Neural cell (in vitro differentiated cells): ENCODE data around the gene TMEM9. TPM values are rescaled to one million over a fixed set of nuclear protein-coding genes. Genes with fewer than 3 reads are reported as not detected.

Experiments
- H2AFZ ChIP-seq: fragments of 200-600, 300-800 bp; sonication (generic), shearing (Covaris generic); 2 replicates; pipeline ENCODE4 v1.6.0; 2014; ENCODE audit warnings: low read depth, mild to moderate bottlenecking, antibody characterized with exemption, low read length, moderate library complexity
- H3F3A ChIP-seq: fragments of 200-600 bp; shearing (Covaris generic); 2 replicates; pipeline ENCODE4 v1.6.1; 2016; ENCODE audit warnings: mild to moderate bottlenecking, moderate library complexity, mixed read lengths, antibody characterized with exemption, low read length; ENCODE audit not compliant: insufficient read depth, poor library complexity, severe bottlenecking
- H3K27ac ChIP-seq: fragments of 200-600, 300-800 bp; sonication (generic), shearing (Covaris generic); 2 replicates; pipeline ENCODE4 v1.5.1; 2014; ENCODE audit warnings: mild to moderate bottlenecking, low read length, moderate library complexity
- H3K27me3 ChIP-seq: fragments of 300-800, 200-600 bp; sonication (generic), shearing (Covaris generic); 2 replicates; pipeline ENCODE4 v1.6.0; 2014; ENCODE audit warnings: mild to moderate bottlenecking, low read depth, low read length, moderate library complexity; ENCODE audit not compliant: insufficient read depth
- H3K36me3 ChIP-seq: fragments of 300-800, 200-600 bp; sonication (generic), shearing (Covaris generic); 2 replicates; pipeline ENCODE4 v1.5.1; 2014; ENCODE audit warnings: mild to moderate bottlenecking, antibody characterized with exemption, low read length, moderate library complexity; ENCODE audit not compliant: insufficient read depth
- H3K4me2 ChIP-seq: fragments of 300-800, 200-600 bp; sonication (generic), shearing (Covaris generic); 2 replicates; pipeline ENCODE4 v1.6.0; 2014; ENCODE audit warnings: mild to moderate bottlenecking, low read length
- H3K4me3 ChIP-seq: fragments of 300-800, 200-600 bp; sonication (generic), shearing (Covaris generic); 2 replicates; pipeline ENCODE4 v1.5.1; 2014; ENCODE audit warnings: mild to moderate bottlenecking, low read length, moderate library complexity
- H3K79me2 ChIP-seq: fragments of 200-600 bp; shearing (Covaris generic); replicated peaks from 2 replicates; pipeline ENCODE4 v1.6.0; 2014; ENCODE audit warnings: mild to moderate bottlenecking, low read length, moderate library complexity; ENCODE audit not compliant: insufficient read depth
- H3K9ac ChIP-seq: fragments of 300-800, 200-600 bp; sonication (generic), shearing (Covaris generic); 2 replicates; pipeline ENCODE4 v1.6.1; 2016; ENCODE audit warnings: mild to moderate bottlenecking, low read length, mixed read lengths
- H3K9me2 ChIP-seq: fragments of 200-600 bp; shearing (Covaris generic); 2 replicates; pipeline ENCODE4 v1.6.1; 2016; ENCODE audit warnings: mild to moderate bottlenecking, low read length, mixed read lengths; ENCODE audit not compliant: insufficient read depth
- H3K9me3 ChIP-seq: fragments of 200-600, 300-800 bp; sonication (generic), shearing (Covaris generic); 2 replicates; pipeline ENCODE4 v1.6.1; 2016; ENCODE audit warnings: mild to moderate bottlenecking, mixed run types, low read length, moderate library complexity, mixed read lengths
- H4K20me1 ChIP-seq: fragments of 200-600 bp; shearing (Covaris generic); 2 replicates; pipeline ENCODE4 v1.6.1; 2016; ENCODE audit warnings: mild to moderate bottlenecking, mixed run types; ENCODE audit not compliant: insufficient read depth
- EP300 ChIP-seq: fragments of 450-650 bp; conservative IDR thresholded peaks from 2 replicates; pipeline ENCODE4 v1.6.1; 2014; ENCODE audit warnings: antibody characterized with exemption, mild to moderate bottlenecking, moderate library complexity; ENCODE audit not compliant: poor library complexity, severe bottlenecking
- EZH2 ChIP-seq: fragments of 200-600, 300-800 bp; shearing (Covaris generic), sonication (generic); IDR thresholded peaks from 2 replicates; pipeline ENCODE4 v1.6.1; 2014; ENCODE audit warnings: antibody characterized with exemption, low read length, borderline replicate concordance, mild to moderate bottlenecking; ENCODE audit not compliant: insufficient read depth, poor library complexity, severe bottlenecking
- MXI1 ChIP-seq: fragments of 450-650 bp; conservative IDR thresholded peaks from 2 replicates; pipeline ENCODE4 v1.6.1; 2014; ENCODE audit warnings: antibody characterized with exemption, mild to moderate bottlenecking; ENCODE audit not compliant: poor library complexity, severe bottlenecking
- POLR2AphosphoS5 ChIP-seq: IDR thresholded peaks from 2 replicates; pipeline ENCODE4 v1.6.1; 2012
- RAD21 ChIP-seq: fragments of 450-650 bp; conservative IDR thresholded peaks from 2 replicates; pipeline ENCODE4 v1.6.1; 2014; ENCODE audit warnings: antibody characterized with exemption, mild to moderate bottlenecking, moderate library complexity
- SMC3 ChIP-seq: fragments of 450-650 bp; conservative IDR thresholded peaks from 2 replicates; pipeline ENCODE4 v1.6.1; 2014; ENCODE audit warnings: antibody characterized with exemption, mild to moderate bottlenecking, moderate library complexity; ENCODE audit not compliant: poor library complexity
- TAF1 ChIP-seq: IDR thresholded peaks from 2 replicates; pipeline ENCODE4 v1.6.1; 2012; ENCODE audit warnings: low read depth
- polyA plus RNA-seq: library from polyadenylated mRNA; depleted of rRNA; stranded (reverse); fragments of >200 nt; gene quantifications from 2 replicates; pipeline ENCODE4 v1.2.3, GENCODE V29; 2014
- TF ChIP-seq, protein P1 (sequence below): fragments of 450-650 bp; IDR thresholded peaks from 2 replicates; pipeline ENCODE4 v1.5.1; 2014; ENCODE audit warnings: antibody characterized with exemption, mild to moderate bottlenecking, moderate library complexity; ENCODE audit not compliant: poor library complexity, severe bottlenecking
- TF ChIP-seq, protein P2 (sequence below): IDR thresholded peaks from 2 replicates; pipeline ENCODE4 v1.6.1; 2012; ENCODE audit warnings: borderline replicate concordance

Gene TMEM9
- polyA plus RNA-seq, 1 donor from 2014 or later: 182 TPM

DNA sequence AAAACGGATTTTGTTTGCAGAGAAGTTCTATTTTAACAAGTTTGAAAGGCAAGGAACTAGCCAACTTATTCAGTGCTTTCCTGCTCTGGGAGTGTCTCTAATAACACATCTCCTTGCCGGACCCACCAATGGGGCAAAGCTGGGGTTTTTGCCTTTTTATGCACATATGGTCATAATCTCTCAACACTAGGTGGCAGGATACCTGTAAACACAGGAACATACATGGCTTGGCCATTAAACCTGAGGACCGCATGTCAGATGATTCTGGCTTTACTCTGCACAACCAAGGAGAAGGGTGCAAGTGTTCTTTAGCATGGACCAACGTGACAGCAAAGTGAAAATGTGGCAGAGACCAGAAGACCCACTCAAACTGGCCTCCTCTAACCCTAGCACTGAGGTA is 4.9 kb downstream of the TMEM9 start:
- H2AFZ ChIP-seq: no peak overlapping the region
- peaks cover 11% of the 10 kb centered on the region for H3K79me2 ChIP-seq
- H3F3A ChIP-seq: no peaks in the 10 kb centered on the region
- H3K4me3 ChIP-seq: no peak overlapping the region
- no peak overlapping the region for H3K9ac ChIP-seq
- no peaks in the 10 kb centered on the region for H3K9me2 ChIP-seq
- H4K20me1 ChIP-seq: no peaks in the 10 kb centered on the region
- H3K4me2 ChIP-seq: no peak overlapping the region
- H3K27ac ChIP-seq: no peak overlapping the region
- H3K27me3 ChIP-seq: no peaks in the 10 kb centered on the region
- peak; percentile 59 for TF ChIP-seq RAD21
- TF ChIP-seq, protein P1, sequence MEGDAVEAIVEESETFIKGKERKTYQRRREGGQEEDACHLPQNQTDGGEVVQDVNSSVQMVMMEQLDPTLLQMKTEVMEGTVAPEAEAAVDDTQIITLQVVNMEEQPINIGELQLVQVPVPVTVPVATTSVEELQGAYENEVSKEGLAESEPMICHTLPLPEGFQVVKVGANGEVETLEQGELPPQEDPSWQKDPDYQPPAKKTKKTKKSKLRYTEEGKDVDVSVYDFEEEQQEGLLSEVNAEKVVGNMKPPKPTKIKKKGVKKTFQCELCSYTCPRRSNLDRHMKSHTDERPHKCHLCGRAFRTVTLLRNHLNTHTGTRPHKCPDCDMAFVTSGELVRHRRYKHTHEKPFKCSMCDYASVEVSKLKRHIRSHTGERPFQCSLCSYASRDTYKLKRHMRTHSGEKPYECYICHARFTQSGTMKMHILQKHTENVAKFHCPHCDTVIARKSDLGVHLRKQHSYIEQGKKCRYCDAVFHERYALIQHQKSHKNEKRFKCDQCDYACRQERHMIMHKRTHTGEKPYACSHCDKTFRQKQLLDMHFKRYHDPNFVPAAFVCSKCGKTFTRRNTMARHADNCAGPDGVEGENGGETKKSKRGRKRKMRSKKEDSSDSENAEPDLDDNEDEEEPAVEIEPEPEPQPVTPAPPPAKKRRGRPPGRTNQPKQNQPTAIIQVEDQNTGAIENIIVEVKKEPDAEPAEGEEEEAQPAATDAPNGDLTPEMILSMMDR: peak; percentile 66
- TF ChIP-seq MXI1: no peak
- TF ChIP-seq SMC3: peak; percentile 73
- peaks cover 6% of the 10 kb centered on the region for H3K36me3 ChIP-seq
- H3K9me3 ChIP-seq: no peaks in the 10 kb centered on the region

DNA sequence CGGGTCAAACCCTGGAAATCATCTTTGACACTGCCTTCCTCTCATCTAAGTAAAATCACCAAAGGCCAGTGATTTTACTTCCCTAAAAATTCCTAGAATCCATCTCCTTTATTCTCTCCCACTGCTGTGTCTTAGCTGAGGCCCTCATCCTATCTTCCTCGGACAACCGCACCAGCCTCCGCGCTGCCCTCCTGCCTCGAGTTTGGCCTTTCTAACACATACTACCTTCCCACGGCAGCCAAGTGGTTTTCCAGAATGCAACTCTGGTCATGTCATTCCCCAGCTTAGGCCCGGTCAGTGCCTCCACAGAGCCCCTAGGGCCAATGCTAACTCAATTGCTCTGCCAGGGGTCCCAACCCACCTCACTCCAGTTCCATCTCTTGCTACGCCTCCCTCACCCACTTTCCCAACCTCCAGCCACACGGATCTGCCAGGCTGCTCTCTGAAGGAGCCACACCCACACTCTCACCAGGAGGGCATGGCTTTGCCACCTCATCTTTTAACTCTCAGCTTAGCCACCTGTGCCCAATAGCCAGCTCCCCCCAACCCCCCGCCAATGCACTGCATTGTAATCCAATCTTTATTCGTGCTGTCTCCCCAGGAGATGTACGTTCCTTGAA is 6.8 kb downstream of the TMEM9 start:
- Histone ChIP-seq H3K27me3 (no peaks in the 10 kb centered on the region), H3F3A (no peaks in the 10 kb centered on the region), H3K9me2 (no peaks in the 10 kb centered on the region), H3K4me2 (no peak overlapping the region), H3K27ac (no peak overlapping the region), H3K9ac (no peak overlapping the region), H3K9me3 (no peaks in the 10 kb centered on the region), H3K4me3 (no peak overlapping the region), H3K79me2 (no peaks in the 10 kb centered on the region), H2AFZ (no peak overlapping the region), H4K20me1 (no peaks in the 10 kb centered on the region), H3K36me3 (peaks cover 6% of the 10 kb centered on the region)
- TF ChIP-seq EP300 (no peak), TAF1 (no peak), RAD21 (no peak), POLR2AphosphoS5 (no peak), EZH2 (no peak), MXI1 (no peak), SMC3 (no peak)
- TF ChIP-seq, protein P2, sequence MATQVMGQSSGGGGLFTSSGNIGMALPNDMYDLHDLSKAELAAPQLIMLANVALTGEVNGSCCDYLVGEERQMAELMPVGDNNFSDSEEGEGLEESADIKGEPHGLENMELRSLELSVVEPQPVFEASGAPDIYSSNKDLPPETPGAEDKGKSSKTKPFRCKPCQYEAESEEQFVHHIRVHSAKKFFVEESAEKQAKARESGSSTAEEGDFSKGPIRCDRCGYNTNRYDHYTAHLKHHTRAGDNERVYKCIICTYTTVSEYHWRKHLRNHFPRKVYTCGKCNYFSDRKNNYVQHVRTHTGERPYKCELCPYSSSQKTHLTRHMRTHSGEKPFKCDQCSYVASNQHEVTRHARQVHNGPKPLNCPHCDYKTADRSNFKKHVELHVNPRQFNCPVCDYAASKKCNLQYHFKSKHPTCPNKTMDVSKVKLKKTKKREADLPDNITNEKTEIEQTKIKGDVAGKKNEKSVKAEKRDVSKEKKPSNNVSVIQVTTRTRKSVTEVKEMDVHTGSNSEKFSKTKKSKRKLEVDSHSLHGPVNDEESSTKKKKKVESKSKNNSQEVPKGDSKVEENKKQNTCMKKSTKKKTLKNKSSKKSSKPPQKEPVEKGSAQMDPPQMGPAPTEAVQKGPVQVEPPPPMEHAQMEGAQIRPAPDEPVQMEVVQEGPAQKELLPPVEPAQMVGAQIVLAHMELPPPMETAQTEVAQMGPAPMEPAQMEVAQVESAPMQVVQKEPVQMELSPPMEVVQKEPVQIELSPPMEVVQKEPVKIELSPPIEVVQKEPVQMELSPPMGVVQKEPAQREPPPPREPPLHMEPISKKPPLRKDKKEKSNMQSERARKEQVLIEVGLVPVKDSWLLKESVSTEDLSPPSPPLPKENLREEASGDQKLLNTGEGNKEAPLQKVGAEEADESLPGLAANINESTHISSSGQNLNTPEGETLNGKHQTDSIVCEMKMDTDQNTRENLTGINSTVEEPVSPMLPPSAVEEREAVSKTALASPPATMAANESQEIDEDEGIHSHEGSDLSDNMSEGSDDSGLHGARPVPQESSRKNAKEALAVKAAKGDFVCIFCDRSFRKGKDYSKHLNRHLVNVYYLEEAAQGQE: no peak
- TF ChIP-seq, protein P1: no peak
